ENCODE data around the gene SIT1.
A peak's percentile ranks its signal among the peaks of the same experiment; 100 is the strongest.

GRCh38 chr9:35658137-35658967 lies 7.6 kb upstream of the SIT1 start, which contains the start of gene CCDC107:
- TF ChIP-seq CTCF (optimal IDR thresholded peaks at IDR 0.05 in 1 of 3, IDR thresholded peaks at IDR 0.05 in 1 of 3, conservative IDR thresholded peaks at IDR 0.05 in 1 of 3; ENCODE audit: extremely low read depth in 1 of 3, insufficient read depth in 2 of 3, low read length in 3 of 3) = peak in 2 of 3 experiments; percentile 62 to 87
- TF ChIP-seq EZH2 (IDR thresholded peaks at IDR 0.05; ENCODE audit: low read length) = no peak
